Measurements from ENCODE around the gene GPD1L.

- TF ChIP-seq, protein P1, sequence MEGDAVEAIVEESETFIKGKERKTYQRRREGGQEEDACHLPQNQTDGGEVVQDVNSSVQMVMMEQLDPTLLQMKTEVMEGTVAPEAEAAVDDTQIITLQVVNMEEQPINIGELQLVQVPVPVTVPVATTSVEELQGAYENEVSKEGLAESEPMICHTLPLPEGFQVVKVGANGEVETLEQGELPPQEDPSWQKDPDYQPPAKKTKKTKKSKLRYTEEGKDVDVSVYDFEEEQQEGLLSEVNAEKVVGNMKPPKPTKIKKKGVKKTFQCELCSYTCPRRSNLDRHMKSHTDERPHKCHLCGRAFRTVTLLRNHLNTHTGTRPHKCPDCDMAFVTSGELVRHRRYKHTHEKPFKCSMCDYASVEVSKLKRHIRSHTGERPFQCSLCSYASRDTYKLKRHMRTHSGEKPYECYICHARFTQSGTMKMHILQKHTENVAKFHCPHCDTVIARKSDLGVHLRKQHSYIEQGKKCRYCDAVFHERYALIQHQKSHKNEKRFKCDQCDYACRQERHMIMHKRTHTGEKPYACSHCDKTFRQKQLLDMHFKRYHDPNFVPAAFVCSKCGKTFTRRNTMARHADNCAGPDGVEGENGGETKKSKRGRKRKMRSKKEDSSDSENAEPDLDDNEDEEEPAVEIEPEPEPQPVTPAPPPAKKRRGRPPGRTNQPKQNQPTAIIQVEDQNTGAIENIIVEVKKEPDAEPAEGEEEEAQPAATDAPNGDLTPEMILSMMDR (IDR thresholded peaks at IDR 0.05) = no peak
- no peak for TF ChIP-seq POLR2A (IDR thresholded peaks at IDR 0.05)
Observed at GRCh38 chr3:32215185-32215584, 108.8 kb downstream of the GPD1L start.

Measured in heart left ventricle (tissue), 13 donors.